ENCODE data around the gene ADGRF3. TPM values are rescaled to one million over a fixed set of nuclear protein-coding genes. Genes with fewer than 3 reads are reported as not detected.
A peak's percentile ranks its signal among the peaks of the same experiment; 100 is the strongest.
"Not testable (repeated sequence)": the region's sequence is repeated elsewhere in the genome, so short reads cannot be mapped to it uniquely, and the experiment has no call there.

The ADGRF3 gene
- total RNA-seq, 1 donor from 2014 or later: 0.10 TPM

GRCh38 chr2:26276484-26277227, 69.9 kb downstream of the ADGRF3 start:
- DNase-seq (ENCODE audit: low read depth): no peak

GRCh38 chr2:26274058-26274613, 72.5 kb downstream of the ADGRF3 start:
- peak; percentile 95 for DNase-seq (ENCODE audit: low read depth)

GRCh38 chr2:26273501-26273900, 73.1 kb downstream of the ADGRF3 start:
- no peak for DNase-seq (ENCODE audit: low read depth)

- DNase-seq (ENCODE audit: low read depth): no peak
Measured at GRCh38 chr2:26270373-26270772, 76.2 kb downstream of the ADGRF3 start.

GRCh38 chr2:26269571-26270158, 76.9 kb downstream of the ADGRF3 start:
- no peak for DNase-seq (ENCODE audit: low read depth)

GRCh38 chr2:26268670-26269385, 77.8 kb downstream of the ADGRF3 start:
- not testable (repeated sequence) for DNase-seq (ENCODE audit: low read depth)

GRCh38 chr2:26268213-26268612, 78.4 kb downstream of the ADGRF3 start:
- no peak for DNase-seq (ENCODE audit: low read depth)

GRCh38 chr2:26258836-26259235, 87.8 kb downstream of the ADGRF3 start:
- not testable (repeated sequence) for DNase-seq (ENCODE audit: low read depth)

Other genes starting within 250 kb of the ADGRF3 start
- 0.69 and 3.0 TPM in 2 replicates for gene GAREM2, start 173.7 kb downstream of the ADGRF3 start, total RNA-seq
- gene HADHA, start 102.2 kb downstream of the ADGRF3 start, total RNA-seq: 150 and 169 TPM in 2 replicates
- gene HADHB, start 101.8 kb downstream of the ADGRF3 start, total RNA-seq: 123 and 195 TPM in 2 replicates
- gene SELENOI, start 646 bp downstream of the ADGRF3 start, total RNA-seq: 21.4 and 46.7 TPM in 2 replicates
- gene DRC1, start 55.1 kb upstream of the ADGRF3 start, total RNA-seq: 0.25 TPM in 1 of 2 replicates, not detected in the other
- gene OTOF, start 131.3 kb upstream of the ADGRF3 start, total RNA-seq: under 0.01 and 0.15 TPM in 2 replicates